ENCODE measurements around the gene DKKL1.

DKKL1 gene

DNA sequence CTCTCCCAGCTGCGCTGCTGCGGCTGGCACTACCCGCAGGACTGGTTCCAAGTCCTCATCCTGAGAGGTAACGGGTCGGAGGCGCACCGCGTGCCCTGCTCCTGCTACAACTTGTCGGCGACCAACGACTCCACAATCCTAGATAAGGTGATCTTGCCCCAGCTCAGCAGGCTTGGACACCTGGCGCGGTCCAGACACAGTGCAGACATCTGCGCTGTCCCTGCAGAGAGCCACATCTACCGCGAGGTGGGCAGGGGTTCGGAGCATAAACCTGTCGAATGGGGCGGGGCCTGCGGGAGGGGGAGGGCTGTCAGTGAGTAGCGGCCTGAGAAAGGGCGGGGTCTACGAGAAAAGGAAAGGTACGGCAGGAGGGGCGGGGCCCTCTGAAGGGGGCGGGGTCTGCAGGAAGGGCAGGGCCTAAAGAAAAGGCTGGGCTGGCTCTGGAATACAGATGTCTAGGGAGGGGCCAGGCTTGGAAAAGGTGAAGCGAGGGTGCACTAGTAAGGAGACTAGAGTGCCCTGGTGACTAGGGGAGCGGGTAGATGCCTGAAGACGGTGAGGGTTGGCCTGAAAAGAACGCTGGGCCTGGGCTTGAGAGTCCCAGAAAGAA, 24.9 kb upstream of the DKKL1 start:
- no peak for DNase-seq

GRCh38 chr19:49339301-49340068, 24.2 kb upstream of the DKKL1 start:
- no peak for DNase-seq

DNA sequence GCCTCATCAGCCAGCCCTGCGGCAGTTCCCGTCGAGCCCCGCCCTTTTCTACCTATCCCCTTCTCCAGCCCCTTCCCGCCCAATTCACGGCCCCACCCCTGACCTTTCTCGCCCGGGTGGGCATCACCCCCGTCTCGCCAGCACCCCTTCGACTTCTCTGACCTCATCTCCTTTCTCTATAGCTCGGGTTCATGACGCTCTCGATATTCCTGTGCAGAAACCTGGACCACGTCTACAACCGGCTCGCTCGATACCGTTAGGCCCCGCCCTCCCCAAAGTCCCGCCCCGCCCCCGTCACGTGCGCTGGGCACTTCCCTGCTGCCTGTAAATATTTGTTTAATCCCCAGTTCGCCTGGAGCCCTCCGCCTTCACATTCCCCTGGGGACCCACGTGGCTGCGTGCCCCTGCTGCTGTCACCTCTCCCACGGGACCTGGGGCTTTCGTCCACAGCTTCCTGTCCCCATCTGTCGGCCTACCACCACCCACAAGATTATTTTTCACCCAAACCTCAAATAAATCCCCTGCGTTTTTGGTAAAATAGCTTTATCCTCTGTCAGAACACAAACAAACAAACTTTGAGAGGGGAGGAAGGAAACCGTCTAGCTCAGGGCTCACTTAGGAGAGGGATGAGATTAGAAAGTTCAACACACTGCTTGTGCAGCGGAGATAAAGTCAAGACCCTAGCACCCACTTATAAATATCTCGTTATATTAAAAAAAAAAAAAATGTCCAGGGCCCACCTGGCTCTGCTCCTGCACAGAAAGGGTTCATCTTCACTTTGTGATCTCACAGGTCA, 23.4 kb upstream of the DKKL1 start:
- DNase-seq: no peak

DNA sequence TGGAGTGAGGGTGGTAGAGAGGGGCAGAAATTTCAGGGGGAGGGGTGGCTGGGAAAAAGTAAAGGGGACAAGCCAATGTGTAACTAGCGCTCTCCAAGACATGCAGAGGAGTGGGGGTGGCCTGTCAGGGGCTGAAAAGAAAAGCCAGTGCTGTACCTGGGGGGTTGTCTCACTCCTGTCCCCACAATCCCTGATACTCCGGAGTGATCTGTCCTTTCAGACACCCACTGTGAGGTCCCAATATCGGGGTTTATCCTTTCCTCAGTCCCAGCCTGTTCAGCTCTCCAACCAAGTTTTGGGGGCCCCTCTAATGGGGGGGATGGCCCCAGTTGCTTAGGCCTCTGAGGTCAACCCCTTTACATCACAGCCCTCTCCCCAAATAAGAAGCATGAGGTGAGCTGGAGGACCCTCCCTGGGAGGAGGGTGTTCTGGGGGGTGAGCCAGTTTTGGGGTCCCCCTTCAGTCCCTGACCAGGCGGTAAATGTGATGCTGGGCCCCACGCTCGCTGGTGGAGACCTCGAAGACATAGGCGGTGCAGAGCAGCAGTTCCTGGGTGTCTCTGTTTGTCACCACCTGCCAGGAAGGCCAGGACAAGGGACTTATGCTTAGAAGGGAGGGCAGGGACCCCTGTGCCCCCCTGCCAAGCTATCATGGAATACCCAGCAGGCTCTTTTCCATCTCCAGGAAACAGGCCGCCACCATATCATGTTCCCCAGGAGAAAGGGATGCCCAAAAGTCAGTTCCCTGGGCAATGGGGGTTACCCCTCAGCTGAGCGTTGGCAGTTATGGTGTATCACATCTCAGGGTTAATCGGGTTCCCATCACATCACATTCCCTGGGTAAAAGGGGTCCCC, 22.6 kb upstream of the DKKL1 start:
- no peak for DNase-seq

GRCh38 chr19:49342291-49342721, 21.4 kb upstream of the DKKL1 start:
- DNase-seq: no peak

GRCh38 chr19:49343123-49343522, 20.6 kb upstream of the DKKL1 start:
- no peak for DNase-seq

GRCh38 chr19:49344505-49345423, 18.9 kb upstream of the DKKL1 start:
- no peak for DNase-seq

- DNase-seq: no peak
These were observed 16.5 kb upstream of the DKKL1 start for GRCh38 chr19:49347191-49347590.

GRCh38 chr19:49347835-49348234, 15.8 kb upstream of the DKKL1 start:
- DNase-seq: no peak

DNA sequence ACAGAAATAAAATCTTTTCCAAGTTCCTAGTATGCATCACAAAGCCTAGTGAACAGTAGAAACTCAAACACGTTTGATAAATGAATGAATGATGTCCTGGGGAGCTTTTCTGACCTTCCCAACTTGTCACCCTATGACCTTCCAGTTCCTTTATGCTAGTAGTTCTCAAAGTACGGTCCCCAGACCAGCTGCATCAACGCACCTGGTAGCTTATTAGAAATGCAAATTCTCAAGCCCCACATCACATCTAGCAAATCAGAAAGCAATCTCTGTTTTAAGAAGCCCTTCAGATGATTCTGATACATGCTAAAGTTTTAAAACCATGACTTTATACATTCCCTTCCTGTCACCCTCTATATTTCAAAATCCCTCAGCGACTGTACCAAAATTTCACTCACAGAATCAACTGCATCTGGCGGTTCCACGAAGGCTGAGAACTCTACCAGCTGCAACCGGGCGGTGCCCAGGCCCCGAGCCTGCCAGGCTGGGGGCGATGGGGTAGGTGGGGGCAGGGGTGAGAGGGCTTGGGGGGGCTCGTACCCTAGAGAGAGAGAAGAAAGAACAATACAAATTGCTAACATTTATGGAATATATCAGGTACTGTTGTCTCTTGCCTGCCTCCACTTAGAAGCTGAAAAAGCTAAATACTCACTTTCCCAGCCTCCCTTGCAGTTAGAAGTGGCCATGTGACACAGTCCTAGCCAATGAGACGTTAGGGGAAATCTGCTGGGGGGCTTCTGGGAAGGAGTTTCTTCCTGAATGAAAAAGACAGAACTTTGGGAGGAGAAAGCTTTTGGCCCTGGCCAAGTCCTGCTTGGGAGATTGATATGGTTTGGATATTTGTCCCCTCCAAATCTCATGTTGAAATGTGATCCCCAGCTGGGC, 15.1 kb upstream of the DKKL1 start:
- DNase-seq: no peak

- no peak for DNase-seq
These were observed 14.1 kb upstream of the DKKL1 start for GRCh38 chr19:49349567-49349966.

GRCh38 chr19:49355909-49356353, 7.7 kb upstream of the DKKL1 start:
- no peak for DNase-seq

- DNase-seq: no peak
These were observed 7.3 kb upstream of the DKKL1 start for GRCh38 chr19:49356382-49356781.

DNA sequence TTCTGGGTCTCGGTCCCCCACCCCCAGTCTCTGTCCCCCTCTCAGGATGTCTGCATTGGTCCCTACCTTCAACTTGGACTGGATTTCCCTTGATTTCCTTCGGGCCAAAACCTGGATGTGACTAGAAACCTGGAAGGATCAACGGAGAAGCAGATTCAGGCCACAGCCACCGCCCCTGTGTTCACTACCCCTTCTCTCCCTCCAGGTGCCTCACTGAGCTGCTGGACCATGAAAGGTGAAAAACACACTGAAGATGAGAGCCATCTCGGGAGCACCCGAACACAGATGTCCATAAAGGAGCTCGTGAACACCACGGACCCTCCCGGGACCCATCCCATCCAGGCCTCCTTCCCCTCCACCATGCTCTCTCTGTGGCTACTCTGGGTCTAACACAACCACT, 6.5 kb upstream of the DKKL1 start:
- DNase-seq: no peak

DNA sequence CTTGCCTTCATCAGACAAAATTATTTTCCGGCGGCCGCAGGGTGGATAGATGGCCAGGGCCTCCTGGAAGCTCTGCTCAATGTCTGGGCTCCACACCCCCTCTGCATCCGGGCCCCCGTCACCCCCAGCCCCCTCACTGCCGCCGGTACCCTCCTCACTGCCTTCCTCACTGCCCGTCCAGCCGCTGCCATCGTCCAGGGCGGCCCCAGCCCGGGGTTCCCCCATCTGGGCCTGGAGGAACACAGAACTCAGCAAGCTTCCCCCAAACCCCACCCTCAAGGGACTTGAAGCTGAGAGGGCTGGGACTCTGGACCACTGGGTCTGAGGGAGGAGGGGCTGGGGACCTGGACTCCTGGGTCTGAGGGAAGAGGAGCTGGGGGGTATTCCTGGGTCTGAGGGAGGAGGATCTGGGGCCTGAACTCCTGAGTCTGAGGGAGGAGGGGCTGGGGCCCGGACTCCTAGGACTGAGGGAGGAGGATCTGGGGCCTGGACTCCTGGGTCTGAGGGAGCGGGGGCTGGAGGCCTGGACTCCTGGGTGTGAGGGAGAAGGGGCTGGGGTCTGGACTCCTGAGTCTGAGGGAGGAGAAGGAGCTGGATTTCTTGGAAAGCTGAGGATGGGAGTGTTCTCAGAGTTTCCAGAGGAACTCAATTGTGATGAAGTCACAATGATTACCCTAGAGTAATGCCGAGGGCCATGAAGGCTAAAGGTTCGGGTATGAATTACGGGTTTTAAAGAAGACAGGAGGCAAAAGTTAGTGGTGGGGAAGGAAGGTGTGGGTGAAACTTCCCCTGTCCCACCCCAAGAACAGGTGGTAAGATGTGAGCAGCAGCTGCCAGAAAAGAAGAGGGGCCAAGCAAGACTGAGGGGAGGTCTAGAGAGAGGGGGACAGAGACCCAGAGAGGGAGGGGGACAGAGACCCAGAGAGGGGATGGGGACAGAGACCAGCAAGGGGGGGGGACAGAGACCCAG, 3.5 kb upstream of the DKKL1 start:
- DNase-seq: no peak

GRCh38 chr19:49361438-49362047, 2.1 kb upstream of the DKKL1 start:
- no peak for DNase-seq

- DNase-seq: no peak
These were observed 1.4 kb upstream of the DKKL1 start, which contains the start of gene TEAD2 for GRCh38 chr19:49362048-49362928. TSS of gene TEAD2 (minus strand) at chr19:49362416. CDS start at chr19:49360075, 2,341 bp downstream.

GRCh38 chr19:49362929-49363267, 779 bp upstream of the DKKL1 start:
- no peak for DNase-seq

Measured in NCI-H1092 (cell line).